PC-3 (cell line): ENCODE results near the gene APH1B. TPM values are rescaled to one million over a fixed set of nuclear protein-coding genes. Genes with fewer than 3 reads are reported as not detected.

ENCODE experiments used
- ATAC-seq: fragments of 200-7000 bp; cut with Tn5 transposase; 2 replicates; pipeline ENCODE4 v1.9.1; 2020; ENCODE audit warnings: mild to moderate bottlenecking, moderate library complexity
- BruUV-seq: library from RNA; stranded (reverse); fragments of 400-500 nt; replicated peaks from 2 replicates; lab custom pipeline; 2021; lab: Mats Ljungman, UMichigan
- CTCF ChIA-PET: fragments of 300-600 bp; sonication (Branson Sonifier 250); formaldehyde crosslinking; loops from one replicate; lab custom pipeline; 2022; ENCODE audit warnings: antibody characterized with exemption; lab: Charles Lee
- POLR2A ChIA-PET: fragments of 300-600 bp; sonication (Branson Sonifier 250); formaldehyde crosslinking; loops from one replicate; lab custom pipeline; 2022; ENCODE audit warnings: antibody characterized with exemption; ENCODE audit not compliant: unreplicated experiment; lab: Charles Lee
- DNase-seq: peaks from one replicate; pipeline ENCODE4 v3.0.0-alpha.2; 2015
- H2AFZ ChIP-seq: fragments of 300-600 bp; sonication (generic); 2 replicates; pipeline ENCODE4 v1.6.0; 2016; ENCODE audit warnings: antibody characterized with exemption, low read length
- H3F3A ChIP-seq: fragments of 300-600 bp; sonication (generic); one replicate; pipeline ENCODE4 v1.6.0; 2017; ENCODE audit warnings: antibody characterized with exemption, low read length, control low read depth, mild to moderate bottlenecking; ENCODE audit not compliant: unreplicated experiment
- H3K27ac ChIP-seq: fragments of 300-600 bp; sonication (generic); 2 replicates; pipeline ENCODE4 v1.5.1; 2016; ENCODE audit warnings: mild to moderate bottlenecking, low read length
- H3K27me3 ChIP-seq: fragments of 300-600 bp; sonication (generic); 2 replicates; pipeline ENCODE4 v1.6.1; 2016; ENCODE audit warnings: low read length, mixed read lengths
- H3K36me3 ChIP-seq: fragments of 300-600 bp; sonication (generic); 2 replicates; pipeline ENCODE4 v1.6.1; 2016; ENCODE audit warnings: low read depth, mixed run types, low read length, mixed read lengths
- H3K4me1 ChIP-seq: fragments of 300-600 bp; sonication (generic); 2 replicates; pipeline ENCODE4 v1.5.1; 2016; ENCODE audit warnings: low read length; ENCODE audit not compliant: insufficient read depth
- H3K4me2 ChIP-seq: fragments of 300-600 bp; sonication (generic); 2 replicates; pipeline ENCODE4 v1.6.0; 2016; ENCODE audit warnings: low read length
- H3K4me3 ChIP-seq: fragments of 300-600 bp; sonication (generic); 2 replicates; pipeline ENCODE4 v1.5.1; 2016; ENCODE audit warnings: mild to moderate bottlenecking, low read length, mixed read lengths
- H3K79me2 ChIP-seq: fragments of 300-600 bp; sonication (generic); 2 replicates; pipeline ENCODE4 v1.6.1; 2017; ENCODE audit warnings: low read length, mixed read lengths
- H3K9ac ChIP-seq: fragments of 300-600 bp; sonication (generic); 2 replicates; pipeline ENCODE4 v1.6.0; 2016; ENCODE audit warnings: mild to moderate bottlenecking, low read length
- H3K9me2 ChIP-seq: fragments of 300-600 bp; sonication (generic); replicated peaks from 2 replicates; pipeline ENCODE4 v1.6.1; 2016; ENCODE audit warnings: mixed run types, low read length, mixed read lengths
- H3K9me3 ChIP-seq: fragments of 300-600 bp; sonication (generic); 2 replicates; pipeline ENCODE4 v1.6.1; 2016; ENCODE audit warnings: low read length, mixed read lengths
- H4K20me1 ChIP-seq: fragments of 300-600 bp; sonication (generic); 2 replicates; pipeline ENCODE4 v1.6.1; 2016; ENCODE audit warnings: low read length, mixed read lengths
- EZH2 ChIP-seq: fragments of 300-600 bp; sonication (generic); IDR thresholded peaks from one replicate; pipeline ENCODE4 v1.6.1; 2017; ENCODE audit warnings: antibody characterized with exemption, mild to moderate bottlenecking, low read length; ENCODE audit not compliant: unreplicated experiment
- EZH2phosphoT487 ChIP-seq: fragments of 300-600 bp; sonication (generic); IDR thresholded peaks from 2 replicates; pipeline ENCODE4 v1.6.1; 2018; ENCODE audit warnings: mild to moderate bottlenecking, antibody characterized with exemption, low read length, borderline replicate concordance
- intact Hi-C: fragments of 100-400 bp; cut with micrococcal nuclease; formaldehyde crosslinking; loops from 2 replicates; pipeline ENCODE4 v1.9.0; 2023
- total RNA-seq: library from RNA; depleted of rRNA; stranded (reverse); fragments of >200 nt; gene quantifications from 2 replicates; pipeline ENCODE4 v1.2.3, GENCODE V29; 2014
- TF ChIP-seq, protein P1 (sequence below): fragments of 300-600 bp; sonication (generic); conservative IDR thresholded peaks from 2 replicates; pipeline ENCODE4 v1.5.1; 2017; ENCODE audit warnings: antibody characterized with exemption, low read depth, mild to moderate bottlenecking, low read length

APH1B gene
- total RNA-seq, 1 experiment from 2014 or later, result 2.8 TPM

DNA sequence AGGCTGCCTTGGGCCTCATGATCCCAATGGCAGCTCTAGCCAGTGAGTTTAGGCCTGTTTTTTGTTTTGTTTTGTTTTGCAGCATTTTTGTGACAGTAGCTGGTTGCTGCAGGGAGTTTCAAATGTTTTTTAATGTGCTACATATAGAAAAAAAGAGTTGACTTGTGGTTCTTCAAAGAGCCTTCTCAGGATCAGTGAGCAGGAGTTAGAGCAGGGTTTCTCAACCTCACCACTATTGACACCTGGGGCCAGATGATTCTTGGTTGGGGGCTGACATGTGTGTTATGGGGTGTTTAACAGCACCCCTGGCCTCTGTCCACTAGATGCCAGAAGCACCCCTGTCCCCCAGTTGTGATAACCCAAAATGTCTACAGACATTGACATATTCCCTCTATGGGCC, 17.9 kb downstream of the APH1B start:
- Histone ChIP-seq H3K4me2 (no peak overlapping the region), H3K27ac (no peak overlapping the region), H3K9me2 (no peaks in the 10 kb centered on the region), H3K27me3 (no peaks in the 10 kb centered on the region), H3K4me1 (peaks cover 5% of the 10 kb centered on the region; the same call in 1 of the 2 replicates), H3K9ac (no peak overlapping the region), H3K4me3 (no peak overlapping the region), H3K36me3 (no peaks in the 10 kb centered on the region), H3K9me3 (no peaks in the 10 kb centered on the region), H4K20me1 (no peaks in the 10 kb centered on the region), H3K79me2 (no peaks in the 10 kb centered on the region), H3F3A (no peaks in the 10 kb centered on the region), H2AFZ (no peak overlapping the region)
- intact Hi-C loops, result no loop called here
- ChIA-PET POLR2A (no interaction called here), CTCF (no interaction called here)
- TF ChIP-seq EZH2 (no peak), EZH2phosphoT487 (no peak)
- TF ChIP-seq, protein P1, sequence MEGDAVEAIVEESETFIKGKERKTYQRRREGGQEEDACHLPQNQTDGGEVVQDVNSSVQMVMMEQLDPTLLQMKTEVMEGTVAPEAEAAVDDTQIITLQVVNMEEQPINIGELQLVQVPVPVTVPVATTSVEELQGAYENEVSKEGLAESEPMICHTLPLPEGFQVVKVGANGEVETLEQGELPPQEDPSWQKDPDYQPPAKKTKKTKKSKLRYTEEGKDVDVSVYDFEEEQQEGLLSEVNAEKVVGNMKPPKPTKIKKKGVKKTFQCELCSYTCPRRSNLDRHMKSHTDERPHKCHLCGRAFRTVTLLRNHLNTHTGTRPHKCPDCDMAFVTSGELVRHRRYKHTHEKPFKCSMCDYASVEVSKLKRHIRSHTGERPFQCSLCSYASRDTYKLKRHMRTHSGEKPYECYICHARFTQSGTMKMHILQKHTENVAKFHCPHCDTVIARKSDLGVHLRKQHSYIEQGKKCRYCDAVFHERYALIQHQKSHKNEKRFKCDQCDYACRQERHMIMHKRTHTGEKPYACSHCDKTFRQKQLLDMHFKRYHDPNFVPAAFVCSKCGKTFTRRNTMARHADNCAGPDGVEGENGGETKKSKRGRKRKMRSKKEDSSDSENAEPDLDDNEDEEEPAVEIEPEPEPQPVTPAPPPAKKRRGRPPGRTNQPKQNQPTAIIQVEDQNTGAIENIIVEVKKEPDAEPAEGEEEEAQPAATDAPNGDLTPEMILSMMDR, result no peak
- ATAC-seq (no peak), DNase-seq (no peak)
- BruUV-seq, result no TSS peak

DNA sequence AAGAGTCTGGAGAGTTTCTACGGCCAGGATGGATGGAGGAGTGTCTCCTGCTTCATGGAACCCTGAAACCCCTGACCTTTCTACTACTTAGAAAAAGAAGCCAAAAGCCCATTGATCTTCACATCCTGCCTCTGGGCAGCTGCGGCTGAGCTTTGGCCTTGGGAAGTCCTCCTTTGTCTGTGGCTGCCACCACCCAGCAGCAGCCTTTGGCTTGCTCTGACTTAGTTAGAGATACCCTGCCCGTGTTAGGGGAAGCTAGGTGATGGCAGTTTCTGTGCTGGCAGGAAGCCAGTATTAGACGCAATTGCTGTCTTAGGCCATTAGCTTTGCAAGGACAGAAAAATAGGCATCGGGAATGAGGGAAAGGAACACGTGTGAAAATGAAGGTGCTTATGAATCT, 18.8 kb downstream of the APH1B start:
- Histone ChIP-seq H3K79me2 (no peaks in the 10 kb centered on the region), H3K27ac (no peak overlapping the region), H3K9ac (no peak overlapping the region), H3K36me3 (no peaks in the 10 kb centered on the region), H3K4me2 (no peak overlapping the region), H3K4me1 (peaks cover 5% of the 10 kb centered on the region; the same call in 1 of the 2 replicates), H2AFZ (no peak overlapping the region), H4K20me1 (no peaks in the 10 kb centered on the region), H3K4me3 (no peak overlapping the region), H3F3A (no peaks in the 10 kb centered on the region), H3K27me3 (no peaks in the 10 kb centered on the region), H3K9me2 (no peaks in the 10 kb centered on the region), H3K9me3 (no peaks in the 10 kb centered on the region)
- DNase-seq (no peak), ATAC-seq (no peak)
- ChIA-PET POLR2A (no interaction called here), CTCF (no interaction called here)
- TF ChIP-seq EZH2, result no peak
- TF ChIP-seq, protein P1, result no peak
- no peak for TF ChIP-seq EZH2phosphoT487
- BruUV-seq, result no TSS peak
- intact Hi-C loops, result no loop called here

DNA sequence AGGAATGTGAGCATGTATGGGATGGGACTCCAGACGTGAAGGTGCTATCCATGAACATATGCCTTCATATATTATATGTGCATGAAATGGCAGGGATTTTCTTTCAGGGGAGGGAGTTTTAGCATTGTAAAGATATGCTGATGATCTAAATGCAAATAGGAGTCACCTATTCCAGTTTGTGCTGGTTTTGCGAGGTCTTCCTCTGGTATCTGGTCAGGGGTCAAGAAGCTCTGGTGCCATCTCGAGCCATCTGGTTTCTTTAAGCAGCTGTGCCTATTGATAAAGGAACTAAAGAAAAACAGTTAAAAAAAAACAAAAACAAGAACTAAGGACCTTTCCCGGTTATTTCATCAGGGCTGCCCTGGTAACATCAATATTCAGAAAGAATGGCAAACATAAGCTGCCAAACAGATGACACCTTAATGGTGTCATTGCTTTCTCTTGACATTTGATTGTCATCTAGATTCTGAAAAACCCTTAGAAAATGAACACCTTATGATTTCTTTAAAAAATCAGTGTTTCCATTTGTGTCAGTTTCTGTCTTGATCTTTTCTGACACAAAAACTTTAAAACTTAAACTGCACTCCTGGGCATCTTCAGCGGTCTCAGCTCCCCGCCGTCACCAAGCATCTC, 22.7 kb downstream of the APH1B start:
- no peaks in the 10 kb centered on the region for H4K20me1 ChIP-seq
- BruUV-seq, result no TSS peak
- TF ChIP-seq, protein P1, result no peak
- H3K9me2 ChIP-seq, result no peaks in the 10 kb centered on the region
- no peak overlapping the region for H2AFZ ChIP-seq
- no peak overlapping the region for H3K9ac ChIP-seq
- H3K4me2 ChIP-seq, result no peak overlapping the region
- H3K79me2 ChIP-seq, result no peaks in the 10 kb centered on the region
- H3K36me3 ChIP-seq, result no peaks in the 10 kb centered on the region
- H3K4me1 ChIP-seq, result no peaks in the 10 kb centered on the region
- no peaks in the 10 kb centered on the region for H3K27me3 ChIP-seq
- no peak overlapping the region for H3K4me3 ChIP-seq
- POLR2A ChIA-PET, result no interaction called here
- no peak for DNase-seq
- no peaks in the 10 kb centered on the region for H3F3A ChIP-seq
- no peak overlapping the region for H3K27ac ChIP-seq
- ATAC-seq, result no peak
- no peaks in the 10 kb centered on the region for H3K9me3 ChIP-seq
- CTCF ChIA-PET, result no interaction called here
- intact Hi-C loops, result no loop called here
